Gastroesophageal sphincter (tissue), 4 donors: ENCODE measurements around the gene ERC1. TPM values are rescaled to one million over a fixed set of nuclear protein-coding genes. Genes with fewer than 3 reads are reported as not detected.

Experiments used
- ATAC-seq: fragments of 150-250 bp; one replicate; pipeline ENCODE4 v1.9.1; 2016; ENCODE audit warnings: mild to moderate bottlenecking, moderate library complexity
- H3K27ac ChIP-seq, 4 donors: fragments of 200-600 bp; sonication (generic) in 3 of 4; 1 replicate in 3 of 4; 2 replicates in 1 of 4; pipeline ENCODE4 v1.5.1; 2016 to 2019
- H3K27me3 ChIP-seq: fragments of 200-600 bp; sonication (generic); one replicate; pipeline ENCODE4 v1.5.1; 2019
- H3K36me3 ChIP-seq, 2 donors: fragments of 200-600 bp; sonication (generic); one replicate each; pipeline ENCODE4 v1.5.1; 2019; ENCODE audit warnings: control low read depth in 1 of 2
- H3K4me1 ChIP-seq, 3 donors: fragments of 200-600 bp; sonication (generic); 1 replicate in 2 of 3; 2 replicates in 1 of 3; pipeline ENCODE4 v1.5.1; 2016 to 2019; ENCODE audit warnings: control low read depth in 2 of 3
- H3K4me3 ChIP-seq, 2 donors: fragments of 200-600 bp; sonication (generic); one replicate each; pipeline ENCODE4 v1.5.1; 2019; ENCODE audit warnings: mild to moderate bottlenecking in 1 of 2, moderate library complexity in 1 of 2
- H3K9me3 ChIP-seq, 3 donors: fragments of 200-600 bp; sonication (generic); one replicate each; pipeline ENCODE4 v1.5.1; 2017 to 2019; ENCODE audit warnings: control low read depth in 2 of 3
- EP300 ChIP-seq: sonication (generic); formaldehyde crosslinking; IDR thresholded peaks from one replicate; pipeline ENCODE4 v1.6.1; 2017; ENCODE audit warnings: antibody characterized with exemption, mild to moderate bottlenecking
- POLR2A ChIP-seq, 2 donors: fragments of 450-650 bp; IDR thresholded peaks; one replicate each; pipeline ENCODE4 v1.6.1; 2017; ENCODE audit warnings: antibody characterized with exemption in 2 of 2, mild to moderate bottlenecking in 2 of 2, moderate library complexity in 1 of 2
- POLR2AphosphoS5 ChIP-seq: sonication (generic); formaldehyde crosslinking; IDR thresholded peaks from one replicate; pipeline ENCODE4 v1.6.1; 2017; ENCODE audit warnings: antibody characterized with exemption
- WGBS, 2 donors: methylation state at CpG; one replicate each; pipeline ENCODE4 v1.1.5; 2018; ENCODE audit warnings: low coverage in 1 of 2; 5-methylcytosine and 5-hydroxymethylcytosine counted together
- total RNA-seq, 4 donors: library from RNA; depleted of rRNA; stranded (reverse); fragments of >200 nt; gene quantifications; one replicate each; pipeline ENCODE4 v1.1.0, GENCODE V29; 2016
- TF ChIP-seq, protein P1 (sequence below), 4 experiments: fragments of 200-600 bp in 2 of 4; fragments of 450-650 bp in 2 of 4; sonication (generic) in 1 of 4; IDR thresholded peaks; one replicate each; pipeline ENCODE4 v1.5.1; 2017 to 2019; ENCODE audit warnings: antibody characterized with exemption in 4 of 4, mild to moderate bottlenecking in 2 of 4, moderate library complexity in 2 of 4

Gene ERC1
- total RNA-seq, 4 donors from 2014 or later = 38.3 to 80.2 (median 58.4) TPM

DNA sequence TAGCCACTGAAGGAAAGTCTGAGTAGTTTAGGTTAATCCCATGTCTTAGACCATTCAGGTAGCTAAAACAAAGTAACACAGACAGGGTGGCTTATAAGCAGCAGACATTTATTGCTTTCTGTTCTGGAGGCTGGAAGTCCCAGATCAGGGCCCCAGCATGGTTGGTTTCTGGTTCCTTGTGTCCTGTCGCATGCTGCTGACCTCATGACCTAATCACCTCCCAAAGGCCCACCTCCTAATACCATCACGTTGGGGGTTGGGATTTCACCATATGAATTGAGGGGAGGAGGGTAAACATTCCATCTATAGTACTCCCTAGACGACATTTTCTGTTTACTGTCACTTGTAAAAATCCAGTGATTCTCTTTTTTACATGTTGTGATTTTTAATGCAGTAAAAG lies 454.8 kb downstream of the ERC1 start:
- Histone ChIP-seq H3K27me3 (no peaks in the 10 kb centered on the region), H3K36me3 (peaks cover 0 to 28% of the 10 kb centered on the region in 2 donors), H3K4me1 (peaks cover 0 to 22% (median 0%) of the 10 kb centered on the region in 3 donors), H3K27ac (peak overlapping the region in 1 of 4 donors; percentile 1), H3K4me3 (no peak overlapping the region), H3K9me3 (no peaks in the 10 kb centered on the region)
- ATAC-seq = no peak
- WGBS, 2 donors = 24 to 64% methylated on average over 3 of the region's 3 CpGs
- TF ChIP-seq, protein P1, sequence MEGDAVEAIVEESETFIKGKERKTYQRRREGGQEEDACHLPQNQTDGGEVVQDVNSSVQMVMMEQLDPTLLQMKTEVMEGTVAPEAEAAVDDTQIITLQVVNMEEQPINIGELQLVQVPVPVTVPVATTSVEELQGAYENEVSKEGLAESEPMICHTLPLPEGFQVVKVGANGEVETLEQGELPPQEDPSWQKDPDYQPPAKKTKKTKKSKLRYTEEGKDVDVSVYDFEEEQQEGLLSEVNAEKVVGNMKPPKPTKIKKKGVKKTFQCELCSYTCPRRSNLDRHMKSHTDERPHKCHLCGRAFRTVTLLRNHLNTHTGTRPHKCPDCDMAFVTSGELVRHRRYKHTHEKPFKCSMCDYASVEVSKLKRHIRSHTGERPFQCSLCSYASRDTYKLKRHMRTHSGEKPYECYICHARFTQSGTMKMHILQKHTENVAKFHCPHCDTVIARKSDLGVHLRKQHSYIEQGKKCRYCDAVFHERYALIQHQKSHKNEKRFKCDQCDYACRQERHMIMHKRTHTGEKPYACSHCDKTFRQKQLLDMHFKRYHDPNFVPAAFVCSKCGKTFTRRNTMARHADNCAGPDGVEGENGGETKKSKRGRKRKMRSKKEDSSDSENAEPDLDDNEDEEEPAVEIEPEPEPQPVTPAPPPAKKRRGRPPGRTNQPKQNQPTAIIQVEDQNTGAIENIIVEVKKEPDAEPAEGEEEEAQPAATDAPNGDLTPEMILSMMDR (IDR thresholded peaks at IDR 0.05) = no peak
- TF ChIP-seq EP300 (no peak), POLR2A (IDR thresholded peaks at IDR 0.05) (no peak), POLR2AphosphoS5 (no peak)

GRCh38 chr12:1448336-1448735 lies 457.3 kb downstream of the ERC1 start:
- ATAC-seq = no peak
- TF ChIP-seq EP300 (no peak), POLR2A (IDR thresholded peaks at IDR 0.05) (no peak), POLR2AphosphoS5 (no peak)
- TF ChIP-seq, protein P1 (IDR thresholded peaks at IDR 0.05) = no peak
- H3K27me3 ChIP-seq = no peaks in the 10 kb centered on the region
- H3K27ac ChIP-seq = no peak overlapping the region
- 74 to 88% methylated on average over 3 to 4 of the region's 4 CpGs for WGBS, 2 donors
- no peaks in the 10 kb centered on the region for H3K9me3 ChIP-seq
- peaks cover 0 to 28% of the 10 kb centered on the region in 2 donors for H3K36me3 ChIP-seq
- H3K4me3 ChIP-seq = no peak overlapping the region
- H3K4me1 ChIP-seq = peaks cover 0 to 16% (median 0%) of the 10 kb centered on the region in 3 donors

DNA sequence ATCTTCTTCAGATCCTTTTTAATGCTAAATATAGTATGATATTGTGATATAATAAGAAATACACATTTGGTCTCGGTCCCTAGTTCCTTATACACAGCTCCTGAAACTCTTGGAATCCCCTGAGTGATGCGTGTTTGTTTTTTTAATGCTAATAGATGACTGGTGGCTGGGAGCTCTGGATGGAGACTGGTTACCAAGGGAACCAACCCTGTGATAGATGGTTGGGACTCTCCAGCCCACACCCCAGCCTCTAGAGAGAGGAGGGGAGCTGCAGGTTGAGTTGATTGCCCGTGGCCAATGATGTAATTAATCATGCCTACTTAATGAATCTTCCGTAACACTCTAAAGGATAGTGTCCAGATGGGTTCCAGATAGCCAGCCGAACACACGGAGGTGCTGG lies 462.8 kb downstream of the ERC1 start:
- Histone ChIP-seq H3K4me1 (no peaks in the 10 kb centered on the region), H3K27ac (no peak overlapping the region), H3K9me3 (no peaks in the 10 kb centered on the region), H3K4me3 (no peak overlapping the region), H3K27me3 (no peaks in the 10 kb centered on the region), H3K36me3 (peaks cover 0 to 13% of the 10 kb centered on the region in 2 donors)
- WGBS, 2 donors = 89 to 93% methylated on average over 6 of the region's 6 CpGs
- no peak for TF ChIP-seq EP300
- TF ChIP-seq, protein P1 (IDR thresholded peaks at IDR 0.05) = no peak
- TF ChIP-seq POLR2A (IDR thresholded peaks at IDR 0.05) = no peak
- no peak for TF ChIP-seq POLR2AphosphoS5
- ATAC-seq = no peak

- 90 to 100% methylated on average over 2 to 4 of the region's 7 CpGs for WGBS, 2 donors
- ATAC-seq = no peak
- Histone ChIP-seq H3K27ac (no peak overlapping the region), H3K27me3 (no peaks in the 10 kb centered on the region), H3K4me1 (no peaks in the 10 kb centered on the region), H3K4me3 (no peak overlapping the region), H3K36me3 (peaks cover 0 to 7% of the 10 kb centered on the region in 2 donors), H3K9me3 (no peaks in the 10 kb centered on the region)
- TF ChIP-seq EP300 (no peak), POLR2A (IDR thresholded peaks at IDR 0.05) (no peak), POLR2AphosphoS5 (no peak)
- TF ChIP-seq, protein P1 (IDR thresholded peaks at IDR 0.05) = no peak
Measured at GRCh38 chr12:1456885-1457284, 465.9 kb downstream of the ERC1 start.

DNA sequence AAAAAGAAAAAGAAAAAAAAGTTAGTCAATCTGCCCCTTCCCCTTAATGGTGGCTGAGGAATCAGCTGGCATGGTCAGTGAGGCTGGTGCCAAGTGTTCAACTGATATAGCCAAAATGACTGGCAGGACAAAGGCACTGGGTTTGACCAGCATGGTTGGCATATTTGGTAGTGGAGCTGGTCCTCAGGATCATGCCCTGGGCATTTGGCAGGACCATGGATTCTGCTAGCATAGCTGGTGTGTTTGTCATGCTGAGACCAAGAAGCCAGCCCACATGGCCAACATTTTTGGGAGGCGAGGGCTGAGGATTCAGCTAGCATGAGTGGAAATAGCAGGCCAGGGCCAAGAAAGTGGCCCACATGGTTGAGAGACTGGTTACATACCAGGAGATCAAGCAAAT lies 466.9 kb downstream of the ERC1 start:
- TF ChIP-seq POLR2AphosphoS5 = no peak
- no peak for TF ChIP-seq POLR2A (IDR thresholded peaks at IDR 0.05)
- TF ChIP-seq EP300 = no peak
- TF ChIP-seq, protein P1 (IDR thresholded peaks at IDR 0.05) = no peak
- Histone ChIP-seq H3K27me3 (no peaks in the 10 kb centered on the region), H3K36me3 (peaks cover 0 to 7% of the 10 kb centered on the region in 2 donors), H3K9me3 (no peaks in the 10 kb centered on the region), H3K4me3 (no peak overlapping the region), H3K4me1 (no peaks in the 10 kb centered on the region), H3K27ac (no peak overlapping the region)
- 60% methylated on average over 1 of the region's 1 CpG; no CpG with 5 or more reads in 1 of the 2 donors for WGBS, 2 donors
- no peak for ATAC-seq
